GM21515 (cell line): ENCODE measurements around the gene GGT1.
A peak's percentile ranks its signal among the peaks of the same experiment; 100 is the strongest.
"Not testable (repeated sequence)": the region's sequence is repeated elsewhere in the genome, so short reads cannot be mapped to it uniquely, and the experiment has no call there.

Experiments used
- ATAC-seq: cut with Tn5 transposase; IDR thresholded peaks from one replicate; pipeline ENCODE4 v1.9.1; 2021; ENCODE audit not compliant: unreplicated experiment

The GGT1 gene

GRCh38 chr22:24595863-24596262, 7.1 kb upstream of the GGT1 start:
- ATAC-seq: no peak

- not testable (repeated sequence) for ATAC-seq
Observed at GRCh38 chr22:24597076-24597475, 5.9 kb upstream of the GGT1 start.

- ATAC-seq: no peak
Observed at GRCh38 chr22:24599514-24599913, 3.5 kb upstream of the GGT1 start.

DNA sequence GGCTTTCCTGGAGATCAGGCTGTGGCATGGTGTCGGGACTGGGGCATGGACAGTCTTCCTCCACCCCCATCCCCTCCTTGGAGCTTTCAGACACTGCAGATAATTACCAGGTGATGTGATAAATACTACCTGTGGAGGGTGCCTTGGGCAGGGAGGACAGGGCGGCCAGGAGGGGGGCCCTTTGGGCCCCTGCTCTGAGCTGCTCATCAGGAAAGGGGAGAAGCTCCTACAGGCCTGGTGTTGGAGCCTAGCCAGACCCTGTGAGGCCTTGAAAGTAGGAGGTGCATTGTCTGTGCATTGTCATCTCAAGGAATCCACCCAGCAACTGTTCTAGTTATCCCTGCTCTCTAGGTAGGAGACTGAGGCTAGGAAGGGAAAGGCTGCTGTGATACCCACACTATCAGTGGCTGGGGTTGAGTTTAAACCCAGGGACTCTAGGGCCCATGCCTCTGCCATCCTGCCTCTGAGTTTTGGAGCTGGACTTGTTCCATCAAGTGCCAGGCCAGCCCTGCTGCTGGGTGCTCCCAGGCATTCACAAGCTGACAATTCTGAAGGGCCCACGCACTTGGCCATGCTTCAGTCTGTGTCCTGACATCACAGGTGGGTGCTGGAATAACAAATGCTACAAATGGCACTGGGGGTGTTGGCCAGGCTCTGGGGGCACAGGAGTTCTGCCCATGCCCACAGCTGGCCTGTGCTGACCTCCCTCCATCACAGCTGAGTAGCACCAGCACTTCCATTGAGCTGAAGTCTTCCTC, 2.9 kb upstream of the GGT1 start:
- not testable (repeated sequence) for ATAC-seq

DNA sequence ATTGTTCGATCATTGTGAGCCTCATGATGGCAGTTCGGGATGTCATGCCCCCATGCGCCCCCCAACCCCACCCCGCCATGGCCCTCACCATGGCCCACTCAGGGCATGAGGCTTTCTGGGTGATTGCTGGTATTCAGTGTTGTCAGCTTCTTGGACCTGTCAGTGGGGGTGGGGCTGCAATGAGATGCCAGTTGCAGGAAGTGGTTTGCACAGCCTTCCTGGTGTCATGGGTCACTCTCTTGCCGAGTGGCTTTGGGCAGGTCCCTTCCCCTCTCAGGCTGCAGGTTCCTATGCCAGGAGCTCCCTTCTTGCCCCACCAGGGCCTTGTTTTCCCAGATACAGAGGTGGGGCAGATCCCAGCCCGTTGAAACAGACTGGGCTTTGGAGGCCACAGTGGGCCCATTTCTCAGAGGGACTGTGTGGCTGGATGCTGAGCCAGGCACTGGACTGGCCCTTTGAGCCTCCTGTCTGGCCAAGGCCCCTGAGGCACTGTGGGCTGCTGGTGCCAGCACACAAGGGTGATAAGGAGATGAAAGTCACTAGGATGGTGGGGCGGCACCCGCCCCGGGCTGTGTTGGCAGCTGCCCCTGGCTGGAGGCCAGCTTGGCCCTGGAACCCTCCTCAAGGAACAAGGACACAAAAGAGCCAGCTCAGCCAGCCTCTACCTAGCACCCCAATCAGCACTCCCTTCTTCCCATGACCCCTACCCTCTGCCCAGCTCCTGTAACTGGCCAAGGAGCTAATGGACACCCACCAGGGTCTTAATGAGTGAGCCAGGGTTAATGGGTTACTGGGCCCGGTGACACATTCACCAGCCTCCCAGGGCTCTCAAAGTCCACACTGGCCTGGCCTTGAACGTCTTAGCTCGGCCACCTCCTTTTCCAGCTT, 1.5 kb upstream of the GGT1 start:
- no peak for ATAC-seq

DNA sequence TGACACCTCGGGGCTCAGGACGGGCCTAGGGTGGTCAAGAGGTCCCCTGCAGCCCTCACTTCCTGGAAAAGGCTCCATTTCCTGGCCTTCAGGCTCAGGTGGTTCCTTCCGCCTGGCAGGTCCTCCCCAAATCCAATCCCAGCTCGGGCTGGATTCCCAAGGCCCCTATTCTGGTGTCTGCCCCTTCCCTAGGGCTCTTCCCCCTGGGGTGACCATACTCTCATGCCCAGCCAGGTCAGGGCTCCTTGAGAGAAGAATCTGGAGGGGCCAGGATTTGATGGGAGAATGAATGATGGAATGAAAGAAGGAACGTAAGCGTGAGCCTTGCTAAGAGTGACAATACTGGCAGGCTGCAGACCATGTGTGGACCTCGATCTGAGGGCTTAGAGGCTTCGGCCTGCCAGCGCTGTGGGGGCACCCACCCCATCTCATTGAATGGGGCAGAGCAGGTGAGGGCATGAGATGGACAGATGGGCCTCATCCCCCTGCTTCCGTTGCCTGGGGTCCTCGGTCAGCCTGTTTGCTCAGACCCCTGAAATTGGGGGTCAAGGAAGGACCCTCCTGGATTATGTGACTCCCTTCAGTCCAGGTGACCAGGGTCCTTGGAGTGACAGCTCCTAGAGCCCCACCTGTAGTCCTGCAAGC, 766 bp upstream of the GGT1 start:
- not testable (repeated sequence) for ATAC-seq

DNA sequence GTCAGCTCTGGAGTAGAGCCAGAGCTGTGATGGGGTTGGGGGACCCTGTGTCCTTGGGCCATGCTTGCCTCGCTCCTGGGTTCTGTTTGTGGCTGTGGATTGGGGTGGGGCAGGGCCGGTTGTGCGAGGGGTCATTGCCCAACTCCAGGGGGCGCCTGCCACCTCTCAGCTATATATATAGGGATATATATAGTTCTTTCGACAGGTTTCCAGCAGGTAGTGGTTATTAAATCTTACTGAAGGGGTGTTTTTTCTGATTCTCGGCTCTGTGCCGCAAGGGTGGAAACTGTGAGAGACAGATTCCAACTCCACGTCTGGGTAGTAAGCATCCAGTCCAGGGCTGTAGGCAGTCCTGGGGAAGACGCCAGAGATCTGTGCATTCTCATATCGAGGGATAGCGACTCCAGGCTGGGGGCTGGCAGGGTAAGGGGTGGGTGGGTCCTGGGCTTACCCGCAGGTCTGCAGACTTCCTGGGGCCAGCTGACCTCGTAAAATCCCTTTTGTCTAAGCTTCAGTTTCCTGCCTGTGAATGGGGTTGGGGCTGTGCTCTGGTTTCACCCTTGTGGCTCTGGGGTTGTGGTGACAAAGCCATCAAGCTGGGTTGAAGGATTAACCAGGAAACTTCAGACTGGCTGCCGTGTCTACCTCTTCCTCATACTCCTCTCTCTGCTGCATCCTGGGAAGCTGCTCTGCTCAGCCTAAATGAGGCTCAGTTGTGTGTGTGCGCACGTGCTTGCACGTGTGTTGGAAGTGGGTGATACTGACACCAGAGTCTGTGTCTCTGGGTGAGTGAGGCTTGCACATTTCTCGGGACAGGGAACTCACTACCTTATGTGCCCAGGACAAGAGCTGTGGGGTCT, 1.0 kb downstream of the GGT1 start:
- ATAC-seq: not testable (repeated sequence)

DNA sequence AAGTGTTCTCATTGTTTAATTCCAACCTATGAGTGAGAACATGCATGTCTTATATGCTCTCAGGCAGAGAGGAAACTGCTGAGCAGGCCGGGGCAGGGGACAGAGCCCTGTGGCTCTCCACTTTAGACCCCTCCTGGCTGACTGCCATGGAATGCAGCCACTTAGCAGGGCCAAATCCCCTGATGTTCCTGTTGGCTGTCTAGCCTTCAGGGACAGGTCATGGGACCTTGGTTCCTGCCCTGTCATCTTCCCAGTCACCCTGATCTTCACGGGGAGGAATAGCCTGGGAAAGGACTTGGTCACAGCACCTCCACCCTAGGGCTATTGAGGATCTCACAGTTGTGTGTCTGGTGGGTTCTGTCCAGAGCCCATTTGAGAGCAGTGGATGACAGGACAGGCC, 3.3 kb downstream of the GGT1 start:
- not testable (repeated sequence) for ATAC-seq

DNA sequence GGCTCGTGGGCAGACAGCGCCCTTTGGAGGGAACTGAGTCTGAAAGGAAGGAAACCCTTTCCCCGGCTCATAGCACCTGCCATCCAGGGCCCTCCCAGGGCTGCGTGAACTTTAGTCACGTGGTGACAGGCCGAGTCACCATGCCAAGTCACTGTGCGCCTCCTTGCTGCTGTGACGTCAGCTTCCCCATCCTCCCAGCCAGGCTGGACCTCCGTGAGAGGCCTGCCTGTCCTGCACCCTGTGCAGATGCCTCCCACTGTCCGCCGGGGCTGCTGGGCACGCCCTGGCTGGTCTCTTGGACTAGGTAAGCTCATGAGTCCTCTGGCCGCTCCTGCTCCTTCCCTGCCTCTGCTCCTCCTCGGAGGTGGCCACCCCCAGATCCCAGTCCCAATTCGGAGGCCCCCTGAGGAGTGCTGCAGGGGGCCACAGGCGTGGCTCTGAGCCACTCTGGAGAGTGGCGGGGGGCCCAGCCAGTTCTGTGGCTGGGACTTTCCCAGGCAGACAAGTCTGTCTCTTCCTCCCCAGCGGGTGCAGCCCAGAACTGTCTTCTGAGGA, 4.5 kb downstream of the GGT1 start:
- ATAC-seq: peak; percentile 69

DNA sequence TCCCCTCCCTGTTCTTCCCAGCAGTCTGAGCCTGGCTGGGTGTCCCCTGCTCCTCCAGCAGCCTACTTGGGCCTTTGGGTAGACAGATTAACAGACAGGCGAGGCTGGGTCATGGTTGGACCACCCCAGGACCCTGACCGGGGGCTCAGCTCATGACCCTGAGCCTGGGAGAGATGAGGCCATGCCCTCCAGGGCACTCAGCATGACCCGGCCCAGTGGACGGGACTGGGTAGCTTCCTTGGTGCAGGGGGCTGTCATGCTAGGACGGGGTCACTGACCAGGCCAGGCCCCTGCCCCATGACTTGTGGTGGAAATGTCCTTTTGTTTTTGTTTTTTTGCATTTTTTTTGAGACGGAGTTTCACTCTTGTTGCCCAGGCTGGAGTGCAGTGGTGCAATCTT, 5.3 kb downstream of the GGT1 start:
- not testable (repeated sequence) for ATAC-seq

DNA sequence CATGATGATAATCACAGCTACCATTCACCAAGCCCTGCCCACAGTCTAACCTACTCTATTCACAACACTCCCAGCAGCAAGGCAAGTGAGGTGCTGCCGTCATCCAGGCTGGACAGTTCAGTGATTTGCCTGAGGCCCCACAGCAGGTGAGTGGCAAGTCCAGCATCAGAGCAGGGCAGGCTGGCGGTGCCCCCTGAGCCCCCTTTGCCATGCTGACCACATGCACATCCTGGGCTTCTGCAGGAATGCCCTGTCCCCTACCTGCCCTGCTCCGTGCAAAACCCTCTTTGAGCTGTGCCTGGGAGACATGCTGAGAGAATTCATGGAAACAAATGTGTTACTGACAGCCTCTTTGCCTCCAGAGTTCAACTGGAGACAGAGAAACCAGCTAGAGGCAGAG, 6.9 kb downstream of the GGT1 start:
- not testable (repeated sequence) for ATAC-seq

- not testable (repeated sequence) for ATAC-seq
Observed at GRCh38 chr22:24614794-24615193, 11.8 kb downstream of the GGT1 start.

GRCh38 chr22:24621244-24621643, 18.3 kb downstream of the GGT1 start:
- not testable (repeated sequence) for ATAC-seq

DNA sequence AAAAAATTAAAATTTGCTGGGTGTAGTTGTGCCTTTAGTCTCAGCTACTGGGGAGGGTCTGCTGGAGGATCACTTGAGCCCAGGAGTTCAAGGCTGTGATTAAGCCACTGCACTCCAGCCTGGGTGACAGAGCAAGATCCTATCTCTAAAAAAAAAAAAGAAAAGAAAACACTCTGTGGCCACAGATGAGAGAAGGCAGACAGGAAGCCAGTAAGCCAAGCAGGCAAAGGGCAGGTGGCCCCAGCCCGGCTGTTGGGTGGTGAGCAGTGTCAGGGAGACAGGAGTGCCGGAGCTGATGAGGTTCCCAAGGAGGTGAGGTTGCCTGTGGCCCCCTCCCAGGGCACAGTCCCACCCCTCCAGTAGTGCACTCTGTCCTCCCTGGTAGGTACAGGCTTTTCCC, 19.6 kb downstream of the GGT1 start:
- not testable (repeated sequence) for ATAC-seq

DNA sequence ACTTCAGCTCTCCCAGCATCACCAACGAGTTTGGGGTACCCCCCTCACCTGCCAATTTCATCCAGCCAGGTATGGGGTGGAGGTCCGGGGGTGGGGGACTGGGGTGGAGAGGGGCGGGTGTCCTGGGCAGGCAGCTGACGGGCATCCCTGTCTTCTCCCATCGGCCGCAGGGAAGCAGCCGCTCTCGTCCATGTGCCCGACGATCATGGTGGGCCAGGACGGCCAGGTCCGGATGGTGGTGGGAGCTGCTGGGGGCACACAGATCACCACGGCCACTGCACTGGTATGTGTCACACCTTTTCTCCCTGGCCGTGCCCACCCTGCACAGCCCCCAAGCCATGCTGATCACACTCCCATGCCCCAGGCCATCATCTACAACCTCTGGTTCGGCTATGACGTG, 24.9 kb downstream of the GGT1 start:
- ATAC-seq: not testable (repeated sequence)

GRCh38 chr22:24629069-24629468, 26.1 kb downstream of the GGT1 start:
- ATAC-seq: not testable (repeated sequence)

DNA sequence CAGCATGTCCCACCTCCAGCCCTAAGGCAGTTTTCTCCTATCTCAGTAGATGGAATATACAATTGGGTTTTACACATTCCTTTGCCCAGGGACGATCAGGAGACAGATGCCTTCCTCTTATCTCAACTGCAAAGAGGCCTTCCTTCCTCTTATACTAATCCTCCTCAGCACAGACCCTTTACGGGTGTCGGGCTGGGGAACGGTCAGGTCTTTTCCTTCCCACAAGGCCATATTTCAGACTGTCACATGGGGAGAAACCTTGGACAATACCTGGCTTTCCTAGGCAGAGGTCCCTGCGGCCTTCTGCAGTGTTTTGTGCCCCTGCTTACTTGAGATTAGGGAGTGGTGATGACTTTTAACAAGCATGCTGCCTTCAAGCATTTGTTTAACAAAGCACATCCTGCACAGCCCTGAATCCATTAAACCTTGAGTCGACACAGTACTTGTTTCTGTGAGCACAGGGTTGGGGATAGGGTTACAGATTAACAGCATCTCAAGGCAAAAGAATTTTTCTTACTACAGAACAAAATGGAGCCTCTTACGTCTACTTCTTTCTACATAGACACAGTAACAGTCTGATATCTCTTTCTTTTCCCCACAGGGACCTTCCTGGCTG, 27.9 kb downstream of the GGT1 start:
- not testable (repeated sequence) for ATAC-seq

GRCh38 chr22:24631430-24632122, 28.6 kb downstream of the GGT1 start:
- not testable (repeated sequence) for ATAC-seq

- ATAC-seq: not testable (repeated sequence)
Observed at GRCh38 chr22:24632642-24633041, 29.6 kb downstream of the GGT1 start.
